ENCODE data around the gene IMPACT.

The IMPACT gene

GRCh38 chr18:24429188-24429587 is 2.7 kb downstream of the IMPACT start:
- no peak overlapping the region for H3K4me3 ChIP-seq (ENCODE audit: low read length)
- no peak overlapping the region for H3K4me2 ChIP-seq (ENCODE audit: low read length)
- no peaks in the 10 kb centered on the region for H3K36me3 ChIP-seq (ENCODE audit: control insufficient read depth, low read length)
- H3K27me3 ChIP-seq (ENCODE audit: control insufficient read depth, low read length): peaks cover 5% of the 10 kb centered on the region; the same call in 1 of the 2 replicates
- TF ChIP-seq CTCF (IDR thresholded peaks at IDR 0.05; ENCODE audit: low read depth, low read length, poor library complexity, severe bottlenecking) (no peak), EZH2phosphoT487 (IDR thresholded peaks at IDR 0.05; ENCODE audit: borderline replicate concordance, low read length) (no peak)
- no peaks in the 10 kb centered on the region for H3K79me2 ChIP-seq (ENCODE audit: control insufficient read depth, low read length)
- H4K20me1 ChIP-seq (ENCODE audit: control insufficient read depth, insufficient read depth, low read depth, low read length): no peaks in the 10 kb centered on the region
- no peaks in the 10 kb centered on the region for H3F3A ChIP-seq (ENCODE audit: control insufficient read depth, insufficient read depth)
- no peak overlapping the region for H3K27ac ChIP-seq (ENCODE audit: low read depth, low read length)
- no peaks in the 10 kb centered on the region for H3K9me2 ChIP-seq (replicated peaks; ENCODE audit: control insufficient read depth, low read length)
- H3K4me1 ChIP-seq (ENCODE audit: control insufficient read depth, low read length): peaks cover 13% of the 10 kb centered on the region
- H3K9me3 ChIP-seq (ENCODE audit: control insufficient read depth, insufficient read depth, low read length): no peaks in the 10 kb centered on the region; the same call in 1 of the 2 replicates

GRCh38 chr18:24432618-24433017 is 6.1 kb downstream of the IMPACT start:
- no peaks in the 10 kb centered on the region; the same call in 1 of the 2 replicates for H3K4me1 ChIP-seq (ENCODE audit: control insufficient read depth, low read length)
- H3K9me2 ChIP-seq (replicated peaks; ENCODE audit: control insufficient read depth, low read length): no peaks in the 10 kb centered on the region
- H4K20me1 ChIP-seq (ENCODE audit: control insufficient read depth, insufficient read depth, low read depth, low read length): no peaks in the 10 kb centered on the region
- no peaks in the 10 kb centered on the region for H3F3A ChIP-seq (ENCODE audit: control insufficient read depth, insufficient read depth)
- H3K4me2 ChIP-seq (ENCODE audit: low read length): no peak overlapping the region
- H3K9me3 ChIP-seq (ENCODE audit: control insufficient read depth, insufficient read depth, low read length): no peaks in the 10 kb centered on the region
- TF ChIP-seq EZH2phosphoT487 (IDR thresholded peaks at IDR 0.05; ENCODE audit: borderline replicate concordance, low read length) (no peak), CTCF (IDR thresholded peaks at IDR 0.05; ENCODE audit: low read depth, low read length, poor library complexity, severe bottlenecking) (no peak)
- H3K27me3 ChIP-seq (ENCODE audit: control insufficient read depth, low read length): no peaks in the 10 kb centered on the region
- no peaks in the 10 kb centered on the region for H3K79me2 ChIP-seq (ENCODE audit: control insufficient read depth, low read length)
- H3K4me3 ChIP-seq (ENCODE audit: low read length): no peak overlapping the region
- no peaks in the 10 kb centered on the region for H3K36me3 ChIP-seq (ENCODE audit: control insufficient read depth, low read length)
- H3K27ac ChIP-seq (ENCODE audit: low read depth, low read length): no peak overlapping the region

GRCh38 chr18:24436939-24437338 is 10.5 kb downstream of the IMPACT start:
- Histone ChIP-seq H3K9me2 (replicated peaks; ENCODE audit: control insufficient read depth, low read length) (no peaks in the 10 kb centered on the region), H3K27me3 (ENCODE audit: control insufficient read depth, low read length) (no peaks in the 10 kb centered on the region), H3K79me2 (ENCODE audit: control insufficient read depth, low read length) (no peaks in the 10 kb centered on the region), H4K20me1 (ENCODE audit: control insufficient read depth, insufficient read depth, low read depth, low read length) (no peaks in the 10 kb centered on the region), H3K9me3 (ENCODE audit: control insufficient read depth, insufficient read depth, low read length) (no peaks in the 10 kb centered on the region), H3K27ac (ENCODE audit: low read depth, low read length) (no peak overlapping the region), H3F3A (ENCODE audit: control insufficient read depth, insufficient read depth) (no peaks in the 10 kb centered on the region), H3K4me1 (ENCODE audit: control insufficient read depth, low read length) (no peaks in the 10 kb centered on the region), H3K4me2 (ENCODE audit: low read length) (no peak overlapping the region), H3K36me3 (ENCODE audit: control insufficient read depth, low read length) (no peaks in the 10 kb centered on the region), H3K4me3 (ENCODE audit: low read length) (no peak overlapping the region)
- TF ChIP-seq EZH2phosphoT487 (IDR thresholded peaks at IDR 0.05; ENCODE audit: borderline replicate concordance, low read length) (no peak), CTCF (IDR thresholded peaks at IDR 0.05; ENCODE audit: low read depth, low read length, poor library complexity, severe bottlenecking) (no peak)

All from DOHH2 (cell line).